Activated naive CD8-positive, alpha-beta T cell (primary cell): ENCODE data around the gene LRP2BP.
"Not testable (repeated sequence)": the region's sequence is repeated elsewhere in the genome, so short reads cannot be mapped to it uniquely, and the experiment has no call there.

ENCODE experiments used
- H3K27ac Mint-ChIP-seq: one replicate; pipeline ENCODE4 v1.8.0; 2021; ENCODE audit warnings: mixed read lengths
- H3K27me3 Mint-ChIP-seq: one replicate; pipeline ENCODE4 v1.8.0; 2021; ENCODE audit warnings: mixed read lengths
- H3K36me3 Mint-ChIP-seq: one replicate; pipeline ENCODE4 v1.8.0; 2021; ENCODE audit warnings: mixed read lengths
- H3K4me1 Mint-ChIP-seq: one replicate; pipeline ENCODE4 v1.8.0; 2021; ENCODE audit warnings: low read depth, mixed read lengths
- H3K4me3 Mint-ChIP-seq: one replicate; pipeline ENCODE4 v1.8.0; 2021; ENCODE audit warnings: mild to moderate bottlenecking, mixed read lengths
- H3K9me3 Mint-ChIP-seq: one replicate; pipeline ENCODE4 v1.8.0; 2021; ENCODE audit warnings: low read depth, mixed read lengths

Gene LRP2BP

DNA sequence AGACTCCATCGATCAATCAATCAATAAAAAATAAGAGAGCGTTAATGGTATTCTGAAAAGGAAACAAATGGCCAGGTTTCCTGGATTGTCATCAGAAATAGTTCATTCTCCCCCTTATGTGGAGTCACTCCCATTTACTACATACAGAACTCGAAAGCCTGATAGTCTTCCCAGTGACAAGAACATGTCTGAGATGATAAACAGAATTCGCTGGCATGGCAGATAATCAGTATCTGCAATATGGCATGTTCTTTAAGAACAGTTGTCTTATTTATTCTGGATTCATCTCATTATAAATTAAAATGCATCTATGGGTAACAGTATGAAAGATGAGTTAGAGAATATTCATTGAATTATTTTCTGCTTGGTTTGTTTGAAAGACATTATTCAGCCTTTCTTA is 61.4 kb downstream of the LRP2BP start:
- Mint-ChIP-seq H3K36me3 (peaks cover 25% of the 10 kb centered on the region), H3K9me3 (no peaks in the 10 kb centered on the region), H3K27ac (no peak overlapping the region), H3K4me1 (peaks cover 3% of the 10 kb centered on the region), H3K4me3 (no peak overlapping the region), H3K27me3 (no peaks in the 10 kb centered on the region)

DNA sequence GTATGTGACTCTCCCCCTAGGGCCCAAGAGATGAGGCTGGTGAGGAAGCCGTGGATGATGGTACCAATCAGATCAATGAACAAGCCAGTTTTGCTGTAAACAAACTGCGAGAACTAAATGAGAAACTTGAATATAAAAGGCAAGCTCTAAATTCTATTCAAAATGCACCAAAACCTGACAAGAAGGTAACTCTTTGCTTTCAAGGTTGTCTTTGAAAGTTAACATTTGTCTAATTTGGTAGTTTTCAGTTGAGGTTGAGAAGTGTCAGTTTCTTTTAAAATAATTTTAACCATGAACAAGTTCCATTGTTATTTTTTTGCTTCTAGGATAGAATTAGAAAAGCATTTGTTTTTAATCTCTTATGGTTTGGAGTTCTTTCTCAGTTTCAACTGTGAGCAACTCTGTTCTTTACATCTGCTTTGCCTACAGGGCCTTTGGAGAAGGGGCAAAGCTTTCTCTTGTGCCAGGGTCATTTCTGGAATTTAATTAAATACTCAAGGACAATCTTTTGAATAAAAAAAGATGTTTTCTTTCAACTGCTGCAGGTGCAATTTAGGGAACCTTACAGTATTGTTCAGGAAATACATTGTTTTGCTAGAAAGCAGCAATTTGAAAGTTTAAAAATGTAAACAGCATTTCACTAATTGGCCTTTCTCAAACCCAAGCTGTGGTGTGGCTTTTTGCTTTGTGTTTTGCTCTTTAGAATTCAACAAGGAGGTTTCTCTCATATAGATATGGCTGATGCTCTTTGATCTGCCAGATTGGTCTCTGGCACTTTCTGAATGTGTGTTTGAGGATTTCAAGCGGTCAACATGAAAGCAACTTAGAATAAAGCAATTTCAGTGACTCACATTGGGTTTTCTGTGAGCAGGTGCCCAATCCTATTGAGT is 62.9 kb downstream of the LRP2BP start:
- H3K4me1 Mint-ChIP-seq: no peaks in the 10 kb centered on the region
- no peaks in the 10 kb centered on the region for H3K9me3 Mint-ChIP-seq
- no peaks in the 10 kb centered on the region for H3K27me3 Mint-ChIP-seq
- peaks cover 19% of the 10 kb centered on the region for H3K36me3 Mint-ChIP-seq
- no peak overlapping the region for H3K27ac Mint-ChIP-seq
- H3K4me3 Mint-ChIP-seq: no peak overlapping the region

DNA sequence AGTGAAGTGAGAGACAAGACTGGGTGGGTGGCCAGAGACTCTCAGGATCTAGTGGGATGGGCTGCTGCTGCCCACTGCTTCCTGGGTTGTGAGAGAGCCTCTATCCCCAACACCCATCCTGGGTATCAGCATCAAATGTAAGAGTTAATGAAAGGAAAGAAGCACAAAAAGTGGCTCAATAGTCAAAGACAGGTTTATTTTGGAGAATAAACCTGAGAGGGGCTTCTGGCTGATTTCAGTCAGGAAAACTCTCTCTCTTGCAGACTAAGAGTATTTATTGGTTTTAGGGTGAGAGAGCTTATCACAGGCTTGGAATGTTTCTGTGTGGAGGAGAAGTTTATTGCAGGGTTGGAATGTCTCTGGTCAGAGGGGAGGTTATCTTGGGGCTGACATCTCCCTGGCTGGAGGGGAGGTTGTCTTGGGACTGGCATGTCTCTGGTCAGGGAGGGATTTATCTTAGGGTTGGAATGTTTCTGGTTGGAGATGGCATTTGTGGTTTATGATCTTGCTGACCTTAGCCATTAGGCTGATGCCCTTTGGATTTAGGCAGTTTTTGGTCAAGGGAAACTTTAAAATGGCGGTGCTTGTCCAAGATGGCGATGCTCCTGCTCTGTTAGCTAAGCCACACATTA is 65.7 kb downstream of the LRP2BP start:
- not testable (repeated sequence) for H3K4me1 Mint-ChIP-seq, H3K27me3 Mint-ChIP-seq, H3K27ac Mint-ChIP-seq, H3K9me3 Mint-ChIP-seq, H3K4me3 Mint-ChIP-seq
- H3K36me3 Mint-ChIP-seq: peaks cover 11% of the 10 kb centered on the region

DNA sequence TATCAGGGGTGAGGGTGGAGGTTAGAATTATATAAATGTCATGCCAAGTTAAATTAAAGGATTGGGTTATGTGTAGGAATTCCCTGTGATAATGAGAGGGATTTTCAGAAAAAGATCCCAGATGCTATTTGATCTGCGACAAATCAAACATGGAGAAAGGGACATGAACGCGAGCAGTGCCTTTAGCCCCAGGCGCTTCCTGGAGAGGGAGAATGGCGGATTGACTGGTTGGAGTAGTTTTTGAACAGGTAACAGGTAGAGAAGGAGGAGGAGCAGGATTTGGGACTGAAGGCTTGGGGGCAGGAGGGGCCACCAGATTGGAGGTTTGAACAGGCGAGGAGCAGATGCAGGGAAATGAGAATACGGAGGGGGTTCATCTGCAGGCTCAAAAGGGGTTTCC is 67.1 kb downstream of the LRP2BP start:
- Mint-ChIP-seq H3K4me3 (no peak overlapping the region), H3K36me3 (peaks cover 19% of the 10 kb centered on the region), H3K27me3 (no peaks in the 10 kb centered on the region), H3K27ac (no peak overlapping the region), H3K4me1 (no peaks in the 10 kb centered on the region), H3K9me3 (no peaks in the 10 kb centered on the region)

GRCh38 chr4:185325721-185326120 is 70.0 kb downstream of the LRP2BP start:
- not testable (repeated sequence) for H3K9me3 Mint-ChIP-seq, H3K27me3 Mint-ChIP-seq, H3K27ac Mint-ChIP-seq, H3K4me1 Mint-ChIP-seq, H3K4me3 Mint-ChIP-seq
- peaks cover 17% of the 10 kb centered on the region for H3K36me3 Mint-ChIP-seq

GRCh38 chr4:185324361-185324760 is 71.4 kb downstream of the LRP2BP start:
- H3K4me3 Mint-ChIP-seq, H3K27me3 Mint-ChIP-seq, H3K9me3 Mint-ChIP-seq, H3K4me1 Mint-ChIP-seq, H3K27ac Mint-ChIP-seq: not testable (repeated sequence)
- H3K36me3 Mint-ChIP-seq: peaks cover 23% of the 10 kb centered on the region

DNA sequence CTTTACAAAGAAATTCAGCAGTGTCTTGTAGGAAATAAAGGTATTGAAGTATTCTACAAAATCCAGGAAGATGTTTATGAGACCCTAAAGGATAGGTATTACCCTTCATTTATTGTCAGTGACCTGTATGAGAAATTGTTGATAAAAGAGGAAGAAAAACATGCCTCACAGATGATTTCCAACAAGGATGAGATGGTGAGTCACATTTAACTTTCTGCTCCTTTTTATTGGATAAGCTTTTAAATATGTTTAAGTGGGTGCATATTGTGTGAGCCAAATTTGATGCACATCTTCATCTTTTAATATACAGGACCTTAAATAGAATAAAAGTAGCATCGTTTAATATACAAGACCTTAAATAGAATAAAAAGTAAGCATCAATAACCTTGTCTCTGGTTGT is 72.1 kb downstream of the LRP2BP start:
- no peaks in the 10 kb centered on the region for H3K9me3 Mint-ChIP-seq
- peaks cover 3% of the 10 kb centered on the region for H3K4me1 Mint-ChIP-seq
- no peak overlapping the region for H3K27ac Mint-ChIP-seq
- H3K36me3 Mint-ChIP-seq: peaks cover 21% of the 10 kb centered on the region
- no peak overlapping the region for H3K4me3 Mint-ChIP-seq
- no peaks in the 10 kb centered on the region for H3K27me3 Mint-ChIP-seq

GRCh38 chr4:185322803-185323202 is 72.9 kb downstream of the LRP2BP start:
- Mint-ChIP-seq H3K4me3 (no peak overlapping the region), H3K4me1 (peaks cover 7% of the 10 kb centered on the region), H3K27me3 (no peaks in the 10 kb centered on the region), H3K9me3 (no peaks in the 10 kb centered on the region), H3K27ac (no peak overlapping the region), H3K36me3 (peaks cover 18% of the 10 kb centered on the region)

DNA sequence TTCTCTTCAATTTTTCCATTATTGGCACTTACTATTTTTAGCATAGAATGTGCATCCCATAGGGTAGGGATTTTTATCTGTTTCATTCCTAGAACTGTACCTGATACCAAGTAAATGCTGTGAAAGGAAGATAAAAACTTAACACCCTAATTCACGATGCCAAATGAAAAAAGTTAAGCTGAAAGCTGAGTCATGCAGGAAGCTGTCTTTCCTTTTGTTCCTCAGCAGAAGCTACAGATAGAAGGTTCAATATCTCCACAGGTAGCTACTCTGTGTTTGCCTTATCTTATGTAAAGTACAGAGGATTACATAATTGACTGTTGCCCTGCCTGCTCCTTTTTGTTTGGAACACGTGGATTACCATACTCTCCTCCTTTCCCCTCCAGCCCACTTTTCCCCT is 77.0 kb downstream of the LRP2BP start:
- Mint-ChIP-seq H3K9me3 (no peaks in the 10 kb centered on the region), H3K4me3 (no peak overlapping the region), H3K27ac (no peak overlapping the region), H3K4me1 (peaks cover 10% of the 10 kb centered on the region), H3K27me3 (no peaks in the 10 kb centered on the region), H3K36me3 (peaks cover 34% of the 10 kb centered on the region)

DNA sequence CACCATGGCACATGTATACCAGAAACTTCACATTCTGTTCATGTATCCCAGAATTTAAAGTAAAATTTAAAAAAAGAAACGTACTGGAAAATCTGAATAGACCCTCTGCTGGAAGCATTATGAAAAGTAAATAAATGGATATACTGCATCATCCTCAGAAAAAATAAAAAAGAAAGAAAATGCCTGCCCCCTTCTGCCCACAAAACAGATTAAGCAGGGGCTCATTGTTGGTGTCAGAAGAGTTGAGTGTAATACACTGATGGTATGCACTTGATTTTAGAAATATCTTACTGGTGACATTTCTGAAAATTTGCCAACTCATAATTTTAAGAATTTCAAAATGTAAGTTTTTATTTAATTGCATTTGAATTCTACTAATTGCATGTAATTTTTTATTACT is 77.8 kb downstream of the LRP2BP start:
- Mint-ChIP-seq H3K4me1 (peaks cover 10% of the 10 kb centered on the region), H3K9me3 (no peaks in the 10 kb centered on the region), H3K4me3 (no peak overlapping the region), H3K27ac (no peak overlapping the region), H3K27me3 (no peaks in the 10 kb centered on the region), H3K36me3 (peaks cover 38% of the 10 kb centered on the region)

DNA sequence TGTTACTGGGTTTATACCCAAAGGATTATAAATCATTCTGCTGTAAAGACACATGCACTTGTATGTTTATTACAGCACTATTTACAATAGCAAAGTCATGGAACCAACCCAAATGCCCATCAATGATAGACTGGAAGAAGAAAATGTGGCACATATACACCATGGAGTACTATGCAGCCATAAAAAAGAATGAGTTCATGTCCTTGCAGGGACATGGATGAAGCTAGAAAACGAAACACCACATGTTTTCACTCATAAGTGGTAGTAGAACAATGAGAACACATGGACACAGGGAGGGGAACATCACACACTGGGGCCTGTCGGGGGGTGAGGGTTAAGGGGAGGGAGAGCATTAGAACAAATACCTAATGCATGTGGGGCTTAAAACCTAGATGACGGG is 78.3 kb downstream of the LRP2BP start:
- not testable (repeated sequence) for H3K27ac Mint-ChIP-seq, H3K27me3 Mint-ChIP-seq, H3K4me3 Mint-ChIP-seq, H3K9me3 Mint-ChIP-seq
- peaks cover 10% of the 10 kb centered on the region for H3K4me1 Mint-ChIP-seq
- H3K36me3 Mint-ChIP-seq: peaks cover 39% of the 10 kb centered on the region
